Body of pancreas (tissue), 4 donors: ENCODE data around the gene KCND2.

Experiments used
- POLR2A ChIP-seq, 3 donors: fragments of 450-650 bp; IDR thresholded peaks; one replicate each; pipeline ENCODE4 v1.6.1; 2016; ENCODE audit warnings: antibody characterized with exemption in 3 of 3, mild to moderate bottlenecking in 2 of 3
- TF ChIP-seq, protein P1 (sequence below), 7 experiments: fragments of 450-650 bp in 4 of 7; fragments of 200-600 bp in 3 of 7; sonication (generic) in 3 of 7; IDR thresholded peaks; one replicate each; pipeline ENCODE4 v1.5.1; 2016 to 2019; ENCODE audit warnings: antibody characterized with exemption in 7 of 7

- TF ChIP-seq POLR2A (IDR thresholded peaks at IDR 0.05) = no peak
- TF ChIP-seq, protein P1, sequence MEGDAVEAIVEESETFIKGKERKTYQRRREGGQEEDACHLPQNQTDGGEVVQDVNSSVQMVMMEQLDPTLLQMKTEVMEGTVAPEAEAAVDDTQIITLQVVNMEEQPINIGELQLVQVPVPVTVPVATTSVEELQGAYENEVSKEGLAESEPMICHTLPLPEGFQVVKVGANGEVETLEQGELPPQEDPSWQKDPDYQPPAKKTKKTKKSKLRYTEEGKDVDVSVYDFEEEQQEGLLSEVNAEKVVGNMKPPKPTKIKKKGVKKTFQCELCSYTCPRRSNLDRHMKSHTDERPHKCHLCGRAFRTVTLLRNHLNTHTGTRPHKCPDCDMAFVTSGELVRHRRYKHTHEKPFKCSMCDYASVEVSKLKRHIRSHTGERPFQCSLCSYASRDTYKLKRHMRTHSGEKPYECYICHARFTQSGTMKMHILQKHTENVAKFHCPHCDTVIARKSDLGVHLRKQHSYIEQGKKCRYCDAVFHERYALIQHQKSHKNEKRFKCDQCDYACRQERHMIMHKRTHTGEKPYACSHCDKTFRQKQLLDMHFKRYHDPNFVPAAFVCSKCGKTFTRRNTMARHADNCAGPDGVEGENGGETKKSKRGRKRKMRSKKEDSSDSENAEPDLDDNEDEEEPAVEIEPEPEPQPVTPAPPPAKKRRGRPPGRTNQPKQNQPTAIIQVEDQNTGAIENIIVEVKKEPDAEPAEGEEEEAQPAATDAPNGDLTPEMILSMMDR (IDR thresholded peaks at IDR 0.05) = no peak
Measured at GRCh38 chr7:120274482-120274881, 1.5 kb downstream of the KCND2 start.
